Esophagus squamous epithelium (tissue), 4 donors: ENCODE data around the gene KCTD5.
"Not testable (repeated sequence)": the region's sequence is repeated elsewhere in the genome, so short reads cannot be mapped to it uniquely, and the experiment has no call there.

Experiments used
- CTCF ChIP-seq, 6 experiments: fragments of 450-650 bp in 4 of 6; fragments of 200-600 bp in 2 of 6; sonication (generic) in 2 of 6; IDR thresholded peaks; one replicate each; pipeline ENCODE4 v1.5.1; 2016 to 2019; ENCODE audit warnings: antibody characterized with exemption in 6 of 6, mild to moderate bottlenecking in 4 of 6, moderate library complexity in 4 of 6
- POLR2A ChIP-seq, 4 donors: fragments of 450-650 bp; IDR thresholded peaks; one replicate each; pipeline ENCODE4 v1.6.1; 2017; ENCODE audit warnings: antibody characterized with exemption in 4 of 4, mild to moderate bottlenecking in 4 of 4, moderate library complexity in 3 of 4

- not testable (repeated sequence) for TF ChIP-seq CTCF, POLR2A (IDR thresholded peaks at IDR 0.05)
These were observed 3.9 kb upstream of the KCTD5 start for GRCh38 chr16:2678206-2678965.
